Activated CD8-positive, alpha-beta T cell treated with anti-CD3 and anti-CD28 coated beads, Interleukin-2, amount 10 ng/mL, durations not matched to agents 7 days and 5 days (primary cell): ENCODE results near the gene COPZ1. TPM values are rescaled to one million over a fixed set of nuclear protein-coding genes. Genes with fewer than 3 reads are reported as not detected.

Experiments
- ATAC-seq: fragments of 150-1000 bp; cut with Tn5 transposase; one replicate; pipeline ENCODE4 v1.10.0; 2021; ENCODE audit warnings: moderate library complexity
- CTCF ChIA-PET: fragments of 350-600 bp; sonication (Branson Sonifier 250); formaldehyde crosslinking; loops from one replicate; lab custom pipeline; 2021; ENCODE audit warnings: antibody characterized with exemption; lab: Charles Lee
- POLR2A ChIA-PET: fragments of 350-600 bp; sonication (Branson Sonifier 250); formaldehyde crosslinking; loops from one replicate; lab custom pipeline; 2021; ENCODE audit warnings: antibody characterized with exemption; lab: Charles Lee
- DNase-seq: peaks from one replicate; pipeline ENCODE4 v3.0.0-alpha.2; 2020
- H3K27ac Mint-ChIP-seq: one replicate; pipeline ENCODE4 v1.8.0; 2021; ENCODE audit warnings: mild to moderate bottlenecking, mixed read lengths
- H3K27me3 Mint-ChIP-seq: one replicate; pipeline ENCODE4 v1.8.0; 2021; ENCODE audit warnings: low read depth, mixed read lengths
- H3K36me3 Mint-ChIP-seq: one replicate; pipeline ENCODE4 v1.8.0; 2021; ENCODE audit warnings: low read depth, mixed read lengths
- H3K4me1 Mint-ChIP-seq: one replicate; pipeline ENCODE4 v1.8.0; 2021; ENCODE audit warnings: low read depth, mixed read lengths
- H3K4me3 Mint-ChIP-seq: one replicate; pipeline ENCODE4 v1.8.0; 2021; ENCODE audit warnings: mild to moderate bottlenecking, mixed read lengths
- H3K9me3 Mint-ChIP-seq: one replicate; pipeline ENCODE4 v1.8.0; 2022; ENCODE audit warnings: mixed read lengths; ENCODE audit not compliant: insufficient read depth
- microRNA-seq: library from miRNA; unstranded; fragments of <30 nt; microRNA quantifications from one replicate; pipeline ENCODE4 v1.2.0, GENCODE V29; 2022
- total RNA-seq, 2 experiments: library from RNA; stranded (reverse); gene quantifications; one replicate each; pipeline ENCODE4 v1.2.3, GENCODE V29; 2021

The COPZ1 gene
- total RNA-seq, 2 experiments from 2014 or later = 105 to 112 TPM

DNA sequence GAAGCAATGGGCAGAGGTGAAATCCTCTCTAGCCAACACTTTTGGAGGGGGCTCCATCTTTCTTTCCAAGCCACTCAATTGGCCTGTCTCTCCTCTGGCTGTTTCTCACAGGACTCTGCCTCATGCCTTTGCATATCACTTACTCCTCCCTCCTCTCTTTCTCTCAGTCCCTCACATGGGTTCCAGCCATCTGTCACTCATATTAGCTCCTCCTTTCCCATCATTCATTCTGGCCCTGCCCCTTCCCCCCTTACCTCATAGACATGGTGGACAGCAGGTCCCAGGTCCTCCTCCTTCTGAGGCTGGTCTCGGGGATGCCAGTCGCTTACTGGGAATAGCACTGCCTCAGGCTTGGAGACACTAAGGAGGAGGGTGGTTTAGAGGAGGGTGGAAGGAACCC is 76.2 kb downstream of the COPZ1 start:
- DNase-seq (no peak), ATAC-seq (no peak)
- ChIA-PET CTCF (interaction anchor here (0.9 to 12.3 kb wide), 6 partner anchors 14 to 53 kb away, joined by 3 to 505 read pairs (median 42); partner anchors contain the start of gene ITGA5), POLR2A (interaction anchor here (1.2 kb wide), 1 partner anchor 11 kb away, joined by 3 read pairs; no protein-coding TSS in a partner anchor)
- H3K36me3 Mint-ChIP-seq = peaks cover 73% of the 10 kb centered on the region
- H3K4me1 Mint-ChIP-seq = peaks cover 24% of the 10 kb centered on the region
- H3K9me3 Mint-ChIP-seq = no peaks in the 10 kb centered on the region
- H3K27me3 Mint-ChIP-seq = no peaks in the 10 kb centered on the region
- H3K27ac Mint-ChIP-seq = peak overlapping the region; percentile 47
- no peak overlapping the region for H3K4me3 Mint-ChIP-seq

Small RNAs within 50 kb of the gene (microRNA-seq; reads per million reads assigned to microRNA genes)
- 210 reads per million, percentile 68 among the genes with 10 or more reads in this experiment for gene MIR148B

Other genes starting within 250 kb of the COPZ1 start
- 10 to 100 TPM; 21.5 to 22.8 TPM for gene SMUG1, start 136.1 kb upstream of the COPZ1 start, total RNA-seq
- 100 to 1,000 TPM; 145 to 148 TPM for gene CBX5, start 45.0 kb upstream of the COPZ1 start, total RNA-seq
- gene HNRNPA1, start 44.4 kb upstream of the COPZ1 start, total RNA-seq = 1,000 to 10,000 TPM; 1,520 to 1,553 TPM
- gene NFE2, start 24.1 kb upstream of the COPZ1 start, total RNA-seq = not detected
- under 1 TPM; 0.32 to 0.57 TPM for gene GPR84, start 39.4 kb downstream of the COPZ1 start, total RNA-seq
- gene ZNF385A, start 59.6 kb downstream of the COPZ1 start, total RNA-seq = under 1 TPM; 0.55 to 0.74 TPM
- gene ITGA5, start 94.1 kb downstream of the COPZ1 start, total RNA-seq = 10 to 100 TPM; 65.0 to 69.1 TPM
- gene GTSF1, start 148.5 kb downstream of the COPZ1 start, total RNA-seq = 10 to 100 TPM; 11.8 to 12.7 TPM
- gene NCKAP1L, start 172.6 kb downstream of the COPZ1 start, total RNA-seq = 100 to 1,000 TPM; 141 to 143 TPM
- gene PDE1B, start 224.5 kb downstream of the COPZ1 start, total RNA-seq = 1 to 10 TPM; 7.1 to 7.7 TPM